Lung (tissue), 12 donors: ENCODE data around the gene PGA5. TPM values are rescaled to one million over a fixed set of nuclear protein-coding genes. Genes with fewer than 3 reads are reported as not detected.

Experiments
- ATAC-seq: fragments of 200-7000 bp; cut with Tn5 transposase; one replicate; pipeline ENCODE4 v1.9.1; 2020; ENCODE audit warnings: moderate number of reproducible peaks; ENCODE audit not compliant: insufficient read depth, low FRiP score
- DNase-seq, 3 donors: peaks; one replicate each; pipeline ENCODE4 v3.0.0-alpha.2; 2013 to 2017
- H3K27ac ChIP-seq, 2 donors: one replicate each; pipeline ENCODE4 v1.5.1; 2013; ENCODE audit warnings: mild to moderate bottlenecking in 2 of 2, moderate library complexity in 2 of 2, control low read depth in 1 of 2, inconsistent platforms in 1 of 2, low read depth in 1 of 2, low read length in 1 of 2
- H3K27me3 ChIP-seq, 3 donors: one replicate each; pipeline ENCODE4 v1.5.1; 2013; ENCODE audit warnings: low read length in 2 of 3; ENCODE audit not compliant: control insufficient read depth in 3 of 3, insufficient read depth in 3 of 3
- H3K36me3 ChIP-seq, 4 donors: one replicate each; pipeline ENCODE4 v1.5.1; 2013; ENCODE audit warnings: low read length in 4 of 4, mild to moderate bottlenecking in 1 of 4, moderate library complexity in 1 of 4; ENCODE audit not compliant: control insufficient read depth in 4 of 4, insufficient read depth in 4 of 4
- H3K4me1 ChIP-seq, 5 donors: one replicate each; pipeline ENCODE4 v1.5.1; 2013; ENCODE audit warnings: low read length in 5 of 5, mild to moderate bottlenecking in 2 of 5, moderate library complexity in 1 of 5; ENCODE audit not compliant: control insufficient read depth in 5 of 5, insufficient read depth in 5 of 5
- H3K4me3 ChIP-seq: one replicate; pipeline ENCODE4 v1.5.1; 2013; ENCODE audit warnings: mild to moderate bottlenecking, control low read depth, moderate library complexity
- H3K9ac ChIP-seq, 2 donors: one replicate each; pipeline ENCODE4 v1.5.1; 2013; ENCODE audit warnings: low read length in 2 of 2, control low read depth in 1 of 2; ENCODE audit not compliant: insufficient read depth in 1 of 2
- H3K9me3 ChIP-seq, 4 donors: one replicate each; pipeline ENCODE4 v1.5.1; 2013; ENCODE audit warnings: low read length in 3 of 4, mild to moderate bottlenecking in 1 of 4, moderate library complexity in 1 of 4; ENCODE audit not compliant: control insufficient read depth in 4 of 4, insufficient read depth in 3 of 4
- WGBS, 2 donors: extraction: QIAGEN DNeasy Blood & Tissue Kit; methylation state at CpG; one replicate each; pipeline ENCODE4 v1.1.7; 2013; 5-methylcytosine and 5-hydroxymethylcytosine counted together
- polyA plus RNA-seq, 2 donors: library from polyadenylated mRNA; stranded (reverse); fragments of 200-250 nt; gene quantifications; one replicate each; pipeline ENCODE4 v1.2.1, GENCODE V29; 2013
- total RNA-seq, 2 donors: library from RNA; depleted of rRNA in 1 of 2; stranded (reverse); fragments of >200 nt in 1 of 2; gene quantifications; one replicate each; pipeline ENCODE4 v1.2.1, GENCODE V29; 2014 to 2021
- TF ChIP-seq, protein P1 (sequence below): IDR thresholded peaks from 2 replicates; pipeline ENCODE4 v1.5.1; 2012; ENCODE audit warnings: mild to moderate bottlenecking; ENCODE audit errors: control extremely low read depth, extremely low read depth
- donor health status: control.
- donor health status: control.
- donor health status: Bipolar disorder and iron deficiency.
- donor health status: healthy.
- donor health status: DM: yes; HTN: yes; CAD: no.

PGA5 gene
- total and polyA plus RNA-seq, 4 donors: 0.08 to 0.55 (median 0.09) TPM; not detected in 1

DNA sequence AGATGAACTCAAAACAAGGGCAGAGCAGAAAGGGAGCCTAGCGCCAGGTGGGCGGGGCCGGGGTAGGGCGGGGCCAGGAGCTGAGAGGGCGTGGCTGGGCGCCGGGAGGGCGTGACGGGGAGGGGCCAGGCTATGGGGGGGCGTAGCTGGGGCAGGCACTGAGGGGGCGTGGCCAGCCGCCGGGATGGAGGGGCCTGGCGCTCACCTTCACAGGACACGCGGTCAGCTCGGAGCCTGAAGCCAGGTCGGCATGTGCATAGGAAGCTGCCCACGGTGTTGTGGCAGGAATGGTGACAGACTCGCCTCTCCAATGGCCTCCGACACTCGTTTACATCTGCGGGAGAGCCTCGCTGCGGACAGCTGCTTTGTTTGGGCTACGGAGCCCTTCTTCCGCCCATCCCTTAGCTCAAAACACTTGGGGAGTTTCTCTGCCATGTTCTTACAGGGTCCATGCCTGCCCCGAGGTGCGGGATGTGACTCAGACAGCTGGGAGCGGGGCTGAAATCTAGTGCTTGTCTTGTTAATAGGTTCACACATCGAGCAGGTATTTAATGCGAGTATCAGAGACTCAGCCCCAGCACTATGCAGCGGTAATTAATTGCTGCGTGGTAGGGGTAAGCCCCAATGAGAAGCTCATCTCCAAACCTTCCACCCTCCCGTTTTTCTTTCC is 40.7 kb downstream of the PGA5 start:
- ATAC-seq: peak; percentile 76

DNA sequence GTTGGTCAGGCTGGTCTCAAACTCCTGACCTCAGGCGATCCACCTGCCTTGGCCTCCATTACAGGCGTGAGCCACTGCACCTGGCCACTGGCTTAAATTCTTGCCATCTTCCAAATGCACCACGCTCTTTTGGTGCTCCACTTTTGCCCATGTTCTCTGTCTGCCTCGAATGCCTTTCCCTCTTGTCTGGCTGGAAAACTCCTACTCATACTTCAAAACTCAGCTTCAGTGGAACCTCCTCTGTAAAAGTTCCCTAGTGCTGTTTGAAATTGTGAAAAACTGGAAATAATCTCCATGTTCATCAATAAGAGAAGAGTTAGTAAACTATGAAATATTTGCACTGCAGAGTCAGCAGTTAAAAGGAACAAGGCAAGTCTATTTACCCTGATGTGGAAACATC is 42.6 kb downstream of the PGA5 start:
- Histone ChIP-seq H3K4me1 (no peaks in the 10 kb centered on the region), H3K4me3 (no peak overlapping the region), H3K9ac (no peak overlapping the region), H3K27ac (no peak overlapping the region), H3K36me3 (no peaks in the 10 kb centered on the region), H3K27me3 (no peaks in the 10 kb centered on the region), H3K9me3 (peaks cover 0 to 3% (median 0%) of the 10 kb centered on the region in 4 donors)
- ATAC-seq: no peak
- TF ChIP-seq, protein P1, sequence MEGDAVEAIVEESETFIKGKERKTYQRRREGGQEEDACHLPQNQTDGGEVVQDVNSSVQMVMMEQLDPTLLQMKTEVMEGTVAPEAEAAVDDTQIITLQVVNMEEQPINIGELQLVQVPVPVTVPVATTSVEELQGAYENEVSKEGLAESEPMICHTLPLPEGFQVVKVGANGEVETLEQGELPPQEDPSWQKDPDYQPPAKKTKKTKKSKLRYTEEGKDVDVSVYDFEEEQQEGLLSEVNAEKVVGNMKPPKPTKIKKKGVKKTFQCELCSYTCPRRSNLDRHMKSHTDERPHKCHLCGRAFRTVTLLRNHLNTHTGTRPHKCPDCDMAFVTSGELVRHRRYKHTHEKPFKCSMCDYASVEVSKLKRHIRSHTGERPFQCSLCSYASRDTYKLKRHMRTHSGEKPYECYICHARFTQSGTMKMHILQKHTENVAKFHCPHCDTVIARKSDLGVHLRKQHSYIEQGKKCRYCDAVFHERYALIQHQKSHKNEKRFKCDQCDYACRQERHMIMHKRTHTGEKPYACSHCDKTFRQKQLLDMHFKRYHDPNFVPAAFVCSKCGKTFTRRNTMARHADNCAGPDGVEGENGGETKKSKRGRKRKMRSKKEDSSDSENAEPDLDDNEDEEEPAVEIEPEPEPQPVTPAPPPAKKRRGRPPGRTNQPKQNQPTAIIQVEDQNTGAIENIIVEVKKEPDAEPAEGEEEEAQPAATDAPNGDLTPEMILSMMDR: no peak
- no peak for DNase-seq
- WGBS, 2 donors: 88 to 95% methylated on average over 4 of the region's 4 CpGs

More for the DNA sequence above, 40.7 kb downstream of the PGA5 start:
- WGBS, 2 donors: 53 to 70% methylated on average over 29 to 35 of the region's 35 CpGs
- Histone ChIP-seq H3K36me3 (no peaks in the 10 kb centered on the region), H3K4me3 (no peak overlapping the region), H3K9ac (no peak overlapping the region), H3K27ac (no peak overlapping the region), H3K27me3 (no peaks in the 10 kb centered on the region), H3K9me3 (peaks cover 0 to 3% (median 0%) of the 10 kb centered on the region in 4 donors), H3K4me1 (no peaks in the 10 kb centered on the region)
- TF ChIP-seq, protein P1: no peak
- peak; percentile 29 to 61 (median 34) for DNase-seq

DNA sequence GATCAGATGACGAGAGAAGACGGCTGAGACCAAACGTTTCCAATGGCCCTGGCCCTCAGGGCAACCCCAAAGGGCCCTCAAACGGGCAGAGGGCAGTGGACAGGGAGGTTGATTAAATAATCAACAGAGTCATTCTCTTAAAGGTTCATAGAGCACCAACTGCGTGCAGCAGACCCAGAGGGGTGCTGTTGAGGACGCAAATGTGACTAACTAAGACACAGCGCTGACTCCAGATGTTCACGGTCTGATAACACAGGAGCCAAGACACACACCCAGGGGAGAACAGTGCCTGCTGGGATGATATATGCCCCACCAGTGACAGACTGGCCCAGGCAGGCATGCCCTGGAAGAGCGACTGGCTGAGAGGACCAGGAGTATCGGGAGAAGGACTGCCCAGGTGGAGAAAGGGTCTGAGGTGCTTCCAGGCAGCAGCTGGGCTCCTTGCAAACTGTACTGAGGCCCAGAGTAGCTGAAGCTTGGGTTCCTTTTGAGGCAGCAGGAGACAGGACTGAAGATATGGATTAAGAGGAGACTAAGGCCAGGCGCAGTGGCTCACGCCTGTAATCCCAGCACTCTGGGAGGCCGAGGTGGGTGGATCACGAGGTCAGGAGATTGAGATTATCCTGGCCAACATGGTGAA is 46.5 kb downstream of the PGA5 start:
- Histone ChIP-seq H3K4me3 (no peak overlapping the region), H3K27me3 (no peaks in the 10 kb centered on the region), H3K36me3 (no peaks in the 10 kb centered on the region), H3K9ac (no peak overlapping the region), H3K27ac (no peak overlapping the region), H3K4me1 (no peaks in the 10 kb centered on the region), H3K9me3 (peaks cover 0 to 5% (median 0%) of the 10 kb centered on the region in 4 donors)
- DNase-seq: no peak
- TF ChIP-seq, protein P1: no peak
- WGBS, 2 donors: 82 to 84% methylated on average over 14 of the region's 14 CpGs
- no peak for ATAC-seq
